Nephron (organoid): ENCODE measurements around the gene WNT3.

Experiments
- H3K27ac Mint-ChIP-seq, 3 experiments: 2 replicates each; pipeline ENCODE4 v1.8.0; 2020; ENCODE audit warnings: mixed read lengths in 3 of 3, mild to moderate bottlenecking in 2 of 3, moderate library complexity in 1 of 3
- H3K27me3 Mint-ChIP-seq: 2 replicates; pipeline ENCODE4 v1.8.0; 2021; ENCODE audit warnings: low read depth, mild to moderate bottlenecking, moderate library complexity, mixed read lengths
- H3K36me3 Mint-ChIP-seq: 2 replicates; pipeline ENCODE4 v1.8.0; 2020; ENCODE audit warnings: low read depth, mixed read lengths
- H3K4me1 Mint-ChIP-seq: 2 replicates; pipeline ENCODE4 v1.8.0; 2020; ENCODE audit warnings: mixed read lengths
- H3K4me3 Mint-ChIP-seq, 3 experiments: 2 replicates each; pipeline ENCODE4 v1.8.0; 2020; ENCODE audit warnings: mild to moderate bottlenecking in 3 of 3, mixed read lengths in 3 of 3, moderate library complexity in 2 of 3
- H3K9me3 Mint-ChIP-seq: 2 replicates; pipeline ENCODE4 v1.8.0; 2020; ENCODE audit warnings: mixed read lengths
- CTCF ChIP-seq, 3 experiments: fragments of 200-600 bp; sonication (generic); IDR thresholded peaks; one replicate each; pipeline ENCODE4 v1.5.0; 2021; ENCODE audit warnings: antibody characterized with exemption in 3 of 3; ENCODE audit not compliant: unreplicated experiment in 3 of 3

Gene WNT3

GRCh38 chr17:46792071-46792470, 26.4 kb downstream of the WNT3 start:
- TF ChIP-seq CTCF (IDR thresholded peaks at IDR 0.05; ENCODE audit: unreplicated experiment in 3 of 3), result no peak
- peaks cover 15% of the 10 kb centered on the region for H3K4me1 Mint-ChIP-seq
- H3K36me3 Mint-ChIP-seq, result no peaks in the 10 kb centered on the region
- H3K4me3 Mint-ChIP-seq, result no peak overlapping the region
- peaks cover 3% of the 10 kb centered on the region for H3K9me3 Mint-ChIP-seq
- H3K27me3 Mint-ChIP-seq, result peaks cover 41% of the 10 kb centered on the region
- H3K27ac Mint-ChIP-seq, result no peak overlapping the region

GRCh38 chr17:46791531-46791930, 27.0 kb downstream of the WNT3 start:
- Mint-ChIP-seq H3K27me3 (peaks cover 38% of the 10 kb centered on the region), H3K4me1 (peaks cover 15% of the 10 kb centered on the region), H3K36me3 (no peaks in the 10 kb centered on the region), H3K27ac (no peak overlapping the region), H3K9me3 (peaks cover 3% of the 10 kb centered on the region), H3K4me3 (no peak overlapping the region)
- TF ChIP-seq CTCF (IDR thresholded peaks at IDR 0.05; ENCODE audit: unreplicated experiment in 3 of 3), result no peak

- H3K4me3 Mint-ChIP-seq, result no peak overlapping the region
- H3K4me1 Mint-ChIP-seq, result peaks cover 15% of the 10 kb centered on the region
- TF ChIP-seq CTCF (IDR thresholded peaks at IDR 0.05; ENCODE audit: unreplicated experiment in 3 of 3), result no peak
- H3K36me3 Mint-ChIP-seq, result no peaks in the 10 kb centered on the region
- H3K9me3 Mint-ChIP-seq, result peaks cover 3% of the 10 kb centered on the region
- peaks cover 27% of the 10 kb centered on the region for H3K27me3 Mint-ChIP-seq
- H3K27ac Mint-ChIP-seq, result no peak overlapping the region
Measured at GRCh38 chr17:46790216-46790615, 28.3 kb downstream of the WNT3 start.

- peaks cover 27% of the 10 kb centered on the region for H3K27me3 Mint-ChIP-seq
- no peak overlapping the region for H3K27ac Mint-ChIP-seq
- TF ChIP-seq CTCF (IDR thresholded peaks at IDR 0.05; ENCODE audit: unreplicated experiment in 3 of 3), result no peak
Measured at GRCh38 chr17:46789610-46790009, 28.9 kb downstream of the WNT3 start.

GRCh38 chr17:46788796-46789195, 29.7 kb downstream of the WNT3 start:
- no peak for TF ChIP-seq CTCF (IDR thresholded peaks at IDR 0.05; ENCODE audit: unreplicated experiment in 3 of 3)
- Mint-ChIP-seq H3K27me3 (peaks cover 20% of the 10 kb centered on the region), H3K4me1 (peaks cover 15% of the 10 kb centered on the region), H3K27ac (no peak overlapping the region), H3K4me3 (no peak overlapping the region), H3K36me3 (no peaks in the 10 kb centered on the region), H3K9me3 (peaks cover 3% of the 10 kb centered on the region)

More at GRCh38 chr17:46789610-46790009, 28.9 kb downstream of the WNT3 start:
- no peaks in the 10 kb centered on the region for H3K36me3 Mint-ChIP-seq
- H3K4me1 Mint-ChIP-seq, result peaks cover 15% of the 10 kb centered on the region
- H3K9me3 Mint-ChIP-seq, result peaks cover 3% of the 10 kb centered on the region
- no peak overlapping the region for H3K4me3 Mint-ChIP-seq

GRCh38 chr17:46788300-46788699, 30.2 kb downstream of the WNT3 start:
- Mint-ChIP-seq H3K27me3 (peaks cover 16% of the 10 kb centered on the region), H3K4me3 (no peak overlapping the region), H3K9me3 (peaks cover 3% of the 10 kb centered on the region), H3K4me1 (peaks cover 15% of the 10 kb centered on the region), H3K27ac (no peak overlapping the region), H3K36me3 (no peaks in the 10 kb centered on the region)
- no peak for TF ChIP-seq CTCF (IDR thresholded peaks at IDR 0.05; ENCODE audit: unreplicated experiment in 3 of 3)
